22Rv1 (cell line): ENCODE measurements around the gene LRRC61.

Source experiments
- CTCF ChIP-seq: fragments of 450-650 bp; IDR thresholded peaks from 2 replicates; pipeline ENCODE4 v1.5.1; 2017; ENCODE audit warnings: mild to moderate bottlenecking
- ZFX ChIP-seq: fragments of 450-650 bp; IDR thresholded peaks from 2 replicates; pipeline ENCODE4 v1.6.1; 2017; ENCODE audit warnings: antibody characterized with exemption, borderline replicate concordance

DNA sequence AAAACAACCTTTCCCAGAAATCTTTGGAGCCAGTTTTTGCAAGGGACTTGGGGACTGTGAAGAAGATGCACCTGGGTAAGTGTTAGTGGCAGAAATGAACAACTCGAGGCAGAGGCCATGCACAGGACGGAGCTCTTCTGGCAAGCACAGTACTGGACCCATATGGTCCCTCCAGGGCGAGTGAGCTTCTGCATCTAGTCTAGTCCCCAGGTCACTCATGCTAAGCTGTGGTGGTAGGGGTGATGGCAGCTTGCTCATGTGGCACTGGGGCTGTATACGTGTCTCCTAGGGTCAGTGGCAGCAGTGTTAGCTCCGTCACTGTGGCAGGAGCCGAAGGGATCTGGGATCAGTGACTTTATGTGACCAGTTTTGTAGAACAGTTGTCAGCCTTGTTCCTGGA is 9.3 kb upstream of the LRRC61 start:
- TF ChIP-seq CTCF (no peak), ZFX (no peak)
